ENCODE results near the gene PGAM1. TPM values are rescaled to one million over a fixed set of nuclear protein-coding genes. Genes with fewer than 3 reads are reported as not detected.

Gene PGAM1
- total and polyA plus RNA-seq, 2 of the 13 experiments (the other 11 are each of a cell fraction or from before 2014, with no cell fraction given) = 354 to 483 TPM

- TF ChIP-seq DZIP1 (CRISPR knock-in tag; IDR thresholded peaks at IDR 0.05) = no peak; the same call in 1 of the 2 replicates
- TF ChIP-seq ZNF691 (CRISPR knock-in tag; IDR thresholded peaks at IDR 0.05; ENCODE audit: borderline replicate concordance, low read depth) = 0 out of 2 replicates have a peak, but pooled peaks have one; percentile 26
- no peak for TF ChIP-seq SRSF4 (IDR thresholded peaks at IDR 0.05; ENCODE audit: low read depth, low read length, poor library complexity, severe bottlenecking)
- peak; percentile 54; the same call in 1 of the 2 replicates for TF ChIP-seq ISL2 (CRISPR knock-in tag; IDR thresholded peaks at IDR 0.05)
- no peak for TF ChIP-seq NR3C1 (CRISPR knock-in tag; IDR thresholded peaks at IDR 0.05)
- TF ChIP-seq ZSCAN20 (CRISPR knock-in tag; IDR thresholded peaks at IDR 0.05; ENCODE audit: borderline replicate concordance) = no peak
- TF ChIP-seq TP53 (CRISPR knock-in tag; conservative IDR thresholded peaks at IDR 0.05) = no peak
- no peak for TF ChIP-seq MBNL3 (CRISPR knock-in tag; conservative IDR thresholded peaks at IDR 0.05)
- TF ChIP-seq KDM3A (CRISPR knock-in tag; IDR thresholded peaks at IDR 0.05; ENCODE audit: low read depth) = peak; percentile 29; the same call in 1 of the 2 replicates
- TF ChIP-seq DRAP1 (CRISPR knock-in tag; IDR thresholded peaks at IDR 0.05) = peak; percentile 65
- TF ChIP-seq ZNF574 (CRISPR knock-in tag; IDR thresholded peaks at IDR 0.05) = peak; percentile 72; the same call in 1 of the 2 replicates
- TF ChIP-seq CERS6 (CRISPR knock-in tag; IDR thresholded peaks at IDR 0.05) = no peak
- no peak for TF ChIP-seq TOE1 (CRISPR knock-in tag; IDR thresholded peaks at IDR 0.05)
- no peak for TF ChIP-seq KDM6A (CRISPR knock-in tag; IDR thresholded peaks at IDR 0.05; ENCODE audit: low read depth)
- TF ChIP-seq ZNF234 (CRISPR knock-in tag; conservative IDR thresholded peaks at IDR 0.05) = no peak
- no peak for TF ChIP-seq ZNF749 (CRISPR knock-in tag; IDR thresholded peaks at IDR 0.05; ENCODE audit: borderline replicate concordance)
- 0 out of 2 replicates have a peak, but pooled peaks have one; percentile 50 for TF ChIP-seq RFXANK (CRISPR knock-in tag; IDR thresholded peaks at IDR 0.05)
- TF ChIP-seq ZNF513 (CRISPR knock-in tag; conservative IDR thresholded peaks at IDR 0.05) = no peak
These were observed 20.0 kb downstream of the PGAM1 start, which contains the start of the genes EXOSC1 and ZDHHC16 (continued) for GRCh38 chr10:97445722-97446639.

Data from HepG2 (cell line).